ENCODE data around the gene PSG11.
"Not testable (repeated sequence)": the region's sequence is repeated elsewhere in the genome, so short reads cannot be mapped to it uniquely, and the experiment has no call there.

DNA sequence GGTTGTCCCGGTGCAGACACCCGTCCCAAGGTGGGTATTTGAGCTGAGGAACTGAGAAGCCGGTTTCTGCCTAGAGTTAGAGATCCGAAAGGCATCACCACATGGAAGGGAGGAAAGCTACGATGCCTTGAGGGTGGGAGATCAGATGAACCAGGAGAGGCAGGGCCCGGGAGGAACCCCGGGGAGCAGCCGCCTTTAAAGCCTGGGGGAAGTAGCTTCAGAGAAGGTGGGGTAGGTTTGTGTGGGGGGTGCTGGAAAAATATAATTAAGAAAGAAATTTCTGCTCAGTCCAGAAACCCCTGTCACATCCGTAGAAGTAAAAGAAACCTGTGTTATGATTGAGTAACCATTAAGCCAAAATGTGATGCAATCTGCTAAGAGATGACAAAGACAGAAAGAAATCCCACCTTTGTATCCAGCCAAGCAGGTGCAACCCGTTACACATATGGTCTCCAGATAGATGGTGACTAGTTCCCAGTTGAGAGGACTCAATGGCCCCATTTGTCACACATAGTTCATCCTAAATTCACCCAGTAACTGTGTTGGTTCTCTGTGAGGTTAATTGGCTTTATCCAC, 34.2 kb downstream of the PSG11 start:
- not testable (repeated sequence) for TF ChIP-seq YY1 (IDR thresholded peaks at IDR 0.05; ENCODE audit: insufficient read depth, insufficient read length); SUZ12 (IDR thresholded peaks at IDR 0.05; ENCODE audit: extremely low read depth, insufficient read depth, insufficient read length)

Measured in NT2/D1 (cell line).